HuH-7 (cell line): ENCODE results near the gene TPSD1.
"Not testable (repeated sequence)": the region's sequence is repeated elsewhere in the genome, so short reads cannot be mapped to it uniquely, and the experiment has no call there.

ENCODE experiments used
- DNase-seq: peaks from one replicate; pipeline ENCODE4 v3.0.0; 2011; ENCODE audit warnings: low spot score

Gene TPSD1

GRCh38 chr16:1282324-1282973, 26.6 kb downstream of the TPSD1 start:
- DNase-seq, result no peak

- no peak for DNase-seq
Observed at GRCh38 chr16:1283296-1283695, 27.4 kb downstream of the TPSD1 start.

- DNase-seq, result no peak
Observed at GRCh38 chr16:1283996-1284616, 28.2 kb downstream of the TPSD1 start.

GRCh38 chr16:1285669-1286512, 30.0 kb downstream of the TPSD1 start:
- no peak for DNase-seq

- no peak for DNase-seq
Observed at GRCh38 chr16:1286513-1287094, 30.7 kb downstream of the TPSD1 start.

- DNase-seq, result no peak
Observed at GRCh38 chr16:1287982-1288670, 32.3 kb downstream of the TPSD1 start.

GRCh38 chr16:1288813-1289476, 33.1 kb downstream of the TPSD1 start:
- DNase-seq, result no peak

- no peak for DNase-seq
Observed at GRCh38 chr16:1289477-1289866, 33.6 kb downstream of the TPSD1 start.

- no peak for DNase-seq
Observed at GRCh38 chr16:1290063-1290501, 34.2 kb downstream of the TPSD1 start.

GRCh38 chr16:1290860-1291575, 35.1 kb downstream of the TPSD1 start:
- DNase-seq, result no peak

GRCh38 chr16:1291576-1291974, 35.7 kb downstream of the TPSD1 start:
- no peak for DNase-seq

GRCh38 chr16:1292208-1292607, 36.3 kb downstream of the TPSD1 start:
- DNase-seq, result not testable (repeated sequence)

- not testable (repeated sequence) for DNase-seq
Observed at GRCh38 chr16:1292808-1293207, 36.9 kb downstream of the TPSD1 start.

- DNase-seq, result no peak
Observed at GRCh38 chr16:1293921-1294656, 38.2 kb downstream of the TPSD1 start.

- DNase-seq, result no peak
Observed at GRCh38 chr16:1295465-1295864, 39.6 kb downstream of the TPSD1 start.

- not testable (repeated sequence) for DNase-seq
Observed at GRCh38 chr16:1296688-1297017, 40.8 kb downstream of the TPSD1 start.

- no peak for DNase-seq
Observed at GRCh38 chr16:1297018-1297696, 41.3 kb downstream of the TPSD1 start.

GRCh38 chr16:1298406-1298805, 42.5 kb downstream of the TPSD1 start:
- no peak for DNase-seq

GRCh38 chr16:1299012-1299867, 43.4 kb downstream of the TPSD1 start:
- peak; percentile 74 for DNase-seq
